ENCODE data around the gene HIVEP2. TPM values are rescaled to one million over a fixed set of nuclear protein-coding genes. Genes with fewer than 3 reads are reported as not detected.
A peak's percentile ranks its signal among the peaks of the same experiment; 100 is the strongest.

HIVEP2 gene
- total and polyA plus RNA-seq, 12 donors = 5.4 to 27.6 (median 16.4) TPM

DNA sequence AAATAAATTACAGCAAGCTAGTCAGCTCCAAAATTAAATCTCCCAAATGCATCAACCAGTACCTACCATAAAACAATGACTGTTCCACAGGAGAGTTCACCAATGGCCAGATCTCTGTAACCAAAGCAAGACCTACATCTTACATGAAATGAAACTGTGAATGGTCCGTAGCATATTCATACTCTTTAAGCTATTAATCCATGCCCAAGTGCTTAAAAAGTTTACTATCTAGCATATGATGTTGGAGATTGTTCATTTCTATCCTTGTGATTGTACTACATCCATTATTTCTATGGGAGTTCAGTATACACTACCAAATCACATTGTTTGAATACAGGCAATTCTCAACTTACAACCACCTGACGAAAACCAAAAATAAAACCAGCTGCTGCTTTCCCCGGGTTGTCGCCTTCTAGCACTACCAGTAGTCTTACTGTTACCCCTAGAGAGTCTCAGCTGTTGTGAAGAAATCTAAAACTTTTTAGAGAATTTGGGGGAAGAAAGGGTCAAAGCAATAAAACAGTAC is 38.0 kb downstream of the HIVEP2 start:
- DNase-seq = no peak
- intact Hi-C loops (cut with DNase I) = no loop called here
- no peak overlapping the region for H3K4me3 ChIP-seq
- no peaks in the 10 kb centered on the region for H3K36me3 ChIP-seq (replicated peaks in 1 of 2)
- H3K4me1 ChIP-seq (replicated peaks in 1 of 2) = peaks cover 0 to 10% of the 10 kb centered on the region in 2 donors
- no peak overlapping the region for H3K27ac ChIP-seq
- TF ChIP-seq CTCF (IDR thresholded peaks at IDR 0.05) = no peak
- no peak for TF ChIP-seq POLR2A (IDR thresholded peaks at IDR 0.05)
- 88 to 93% (median 91%) methylated on average over 4 of the region's 4 CpGs for WGBS, 4 donors
- H3K27me3 ChIP-seq = no peaks in the 10 kb centered on the region
- no peaks in the 10 kb centered on the region for H3K9me3 ChIP-seq (replicated peaks in 1 of 3)

GRCh38 chr6:142903812-142904211 is 41.2 kb downstream of the HIVEP2 start:
- TF ChIP-seq POLR2A (IDR thresholded peaks at IDR 0.05) (no peak), CTCF (IDR thresholded peaks at IDR 0.05) (no peak)
- Histone ChIP-seq H3K27me3 (no peaks in the 10 kb centered on the region), H3K27ac (no peak overlapping the region), H3K9me3 (replicated peaks in 1 of 3) (no peaks in the 10 kb centered on the region), H3K36me3 (replicated peaks in 1 of 2) (no peaks in the 10 kb centered on the region), H3K4me3 (no peak overlapping the region), H3K4me1 (replicated peaks in 1 of 2) (peaks cover 0 to 14% of the 10 kb centered on the region in 2 donors)
- 82 to 91% (median 83%) methylated on average over 1 of the region's 1 CpG for WGBS, 4 donors
- intact Hi-C loops (cut with DNase I) = no loop called here
- no peak for DNase-seq

- H3K27ac ChIP-seq = no peak overlapping the region
- no peak for TF ChIP-seq POLR2A (IDR thresholded peaks at IDR 0.05)
- no peak for TF ChIP-seq CTCF (IDR thresholded peaks at IDR 0.05)
- H3K36me3 ChIP-seq (replicated peaks in 1 of 2) = no peaks in the 10 kb centered on the region
- 51 to 71% (median 54%) methylated on average over 4 of the region's 4 CpGs for WGBS, 4 donors
- H3K9me3 ChIP-seq (replicated peaks in 1 of 3) = no peaks in the 10 kb centered on the region
- no peaks in the 10 kb centered on the region for H3K27me3 ChIP-seq
- DNase-seq = peak in 6 of 7 donors; percentile 26 to 62 (median 36)
- H3K4me3 ChIP-seq = no peak overlapping the region
- peaks cover 0 to 14% of the 10 kb centered on the region in 2 donors for H3K4me1 ChIP-seq (replicated peaks in 1 of 2)
- intact Hi-C loops (cut with DNase I) = no loop called here
Measured at GRCh38 chr6:142902636-142903053, 42.3 kb downstream of the HIVEP2 start.

- no peak for DNase-seq
- H3K9me3 ChIP-seq (replicated peaks in 1 of 3) = no peaks in the 10 kb centered on the region
- 93 to 95% (median 94%) methylated on average over 6 of the region's 6 CpGs for WGBS, 4 donors
- TF ChIP-seq POLR2A (IDR thresholded peaks at IDR 0.05) (no peak), CTCF (IDR thresholded peaks at IDR 0.05) (no peak)
- no peaks in the 10 kb centered on the region for H3K27me3 ChIP-seq
- peaks cover 0 to 14% of the 10 kb centered on the region in 2 donors for H3K4me1 ChIP-seq (replicated peaks in 1 of 2)
- no peak overlapping the region for H3K4me3 ChIP-seq
- no peak overlapping the region for H3K27ac ChIP-seq
- H3K36me3 ChIP-seq (replicated peaks in 1 of 2) = no peaks in the 10 kb centered on the region
- intact Hi-C loops (cut with DNase I) = no loop called here
Measured at GRCh38 chr6:142901611-142902010, 43.4 kb downstream of the HIVEP2 start.
